ENCODE results near the gene LIN28A. TPM values are rescaled to one million over a fixed set of nuclear protein-coding genes. Genes with fewer than 3 reads are reported as not detected.
"Not testable (repeated sequence)": the region's sequence is repeated elsewhere in the genome, so short reads cannot be mapped to it uniquely, and the experiment has no call there.

The LIN28A gene
- total and polyA plus RNA-seq, 4 donors: not detected

DNA sequence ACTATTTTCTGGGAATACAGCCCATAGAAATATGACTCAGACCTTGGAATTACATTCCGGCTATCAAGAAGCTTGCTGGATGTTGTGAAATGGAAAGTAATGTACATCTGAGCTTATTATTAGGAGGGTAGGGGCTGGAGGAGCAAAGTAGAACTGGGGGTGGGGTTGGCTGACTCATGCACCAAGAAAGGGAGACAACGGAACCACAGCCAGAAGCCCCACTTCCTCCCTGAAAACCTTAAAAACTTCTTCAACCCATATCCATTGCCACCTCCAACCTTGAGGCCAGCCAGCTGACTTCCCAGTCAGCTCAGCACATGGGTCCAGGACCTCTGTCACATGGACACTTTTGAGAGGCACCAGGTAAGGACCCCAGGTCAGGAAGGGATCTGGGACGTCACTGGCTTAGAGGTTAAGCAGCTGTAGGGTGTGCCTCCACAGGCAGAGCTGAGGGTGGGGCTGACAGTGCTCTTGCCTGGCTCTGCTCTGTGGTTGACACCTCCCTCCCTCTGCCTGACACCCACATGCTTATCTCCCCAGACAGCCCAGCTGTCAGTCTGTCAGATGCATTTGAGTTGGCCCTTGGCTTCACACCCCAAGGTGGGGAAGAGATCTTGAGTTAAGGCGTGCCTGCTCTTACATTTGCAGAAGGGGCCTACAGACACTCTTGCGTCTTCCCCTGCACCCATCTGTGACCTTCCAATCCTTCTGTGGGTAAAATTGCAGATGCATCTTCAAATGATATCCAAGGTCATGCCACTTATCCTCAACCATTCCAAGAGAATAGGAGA, 32.3 kb upstream of the LIN28A start:
- no peaks in the 10 kb centered on the region for H3K9me3 ChIP-seq (ENCODE audit: control insufficient read depth, low read length)
- 27 to 36% methylated on average over 5 of the region's 5 CpGs for WGBS, 2 donors
- DNase-seq (no peak), ATAC-seq (ENCODE audit: low FRiP score) (peak; percentile 59)
- intact Hi-C loops (cut with DNase I): no loop called here
- no peaks in the 10 kb centered on the region for H3K27me3 ChIP-seq (ENCODE audit: control insufficient read depth in 1 of 2, insufficient read depth in 2 of 2, low read length in 1 of 2)
- H3K4me1 ChIP-seq (ENCODE audit: control insufficient read depth in 1 of 2, insufficient read depth in 2 of 2, low read length in 2 of 2): no peaks in the 10 kb centered on the region
- no peak overlapping the region for H3K4me3 ChIP-seq (ENCODE audit: low read length in 2 of 2)
- H3K36me3 ChIP-seq (ENCODE audit: control insufficient read depth in 1 of 2, insufficient read depth in 2 of 2, low read length in 1 of 2): no peaks in the 10 kb centered on the region
- H3K27ac ChIP-seq (ENCODE audit: low read depth in 1 of 2, low read length in 2 of 2): no peak overlapping the region

DNA sequence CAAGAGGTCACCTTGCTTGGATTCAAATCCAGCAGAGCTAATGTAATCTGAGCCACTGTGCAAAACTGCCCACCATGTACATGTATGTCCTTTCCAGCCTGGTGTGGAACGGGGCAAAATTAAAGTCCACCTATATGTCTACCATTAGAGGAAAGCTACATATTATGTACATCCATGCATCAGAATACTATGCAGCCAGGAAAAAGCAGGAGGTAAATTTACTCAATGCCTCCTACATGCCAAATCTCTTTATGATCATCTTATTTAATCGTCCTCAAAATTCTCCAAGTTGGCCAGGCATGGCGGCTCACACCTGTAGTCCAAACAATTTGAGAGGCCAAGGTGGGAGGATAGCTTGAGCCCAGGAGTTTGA, 31.8 kb upstream of the LIN28A start:
- DNase-seq (no peak), ATAC-seq (ENCODE audit: low FRiP score) (no peak)
- Histone ChIP-seq H3K4me3 (ENCODE audit: low read length in 2 of 2) (no peak overlapping the region), H3K9me3 (ENCODE audit: control insufficient read depth, low read length) (no peaks in the 10 kb centered on the region), H3K27ac (ENCODE audit: low read depth in 1 of 2, low read length in 2 of 2) (no peak overlapping the region), H3K36me3 (ENCODE audit: control insufficient read depth in 1 of 2, insufficient read depth in 2 of 2, low read length in 1 of 2) (no peaks in the 10 kb centered on the region), H3K4me1 (ENCODE audit: control insufficient read depth in 1 of 2, insufficient read depth in 2 of 2, low read length in 2 of 2) (no peaks in the 10 kb centered on the region), H3K27me3 (ENCODE audit: control insufficient read depth in 1 of 2, insufficient read depth in 2 of 2, low read length in 1 of 2) (no peaks in the 10 kb centered on the region)
- intact Hi-C loops (cut with DNase I): no loop called here
- WGBS, 2 donors: 91 to 97% methylated on average over 3 of the region's 3 CpGs

DNA sequence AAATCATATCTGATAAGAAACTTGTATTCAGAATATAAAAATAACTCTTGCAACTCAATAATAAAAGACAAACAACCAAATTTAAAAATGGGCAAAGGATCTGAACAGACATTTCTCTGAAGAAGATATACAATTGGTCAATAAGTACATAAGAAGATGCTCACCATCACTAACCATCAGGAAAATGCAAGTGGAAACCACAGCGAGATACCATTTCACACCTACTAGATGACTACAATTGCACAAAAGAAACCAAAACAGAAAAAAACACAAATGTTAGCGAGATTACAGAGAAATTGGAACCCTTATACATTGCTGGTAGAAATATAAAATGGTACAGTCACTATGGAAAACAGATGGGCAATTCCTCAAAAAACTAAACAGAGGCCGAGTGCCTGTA, 26.5 kb upstream of the LIN28A start:
- no peaks in the 10 kb centered on the region for H3K27me3 ChIP-seq (ENCODE audit: control insufficient read depth in 1 of 2, insufficient read depth in 2 of 2, low read length in 1 of 2)
- intact Hi-C loops (cut with DNase I): no loop called here
- H3K4me1 ChIP-seq (ENCODE audit: control insufficient read depth in 1 of 2, insufficient read depth in 2 of 2, low read length in 2 of 2): no peaks in the 10 kb centered on the region
- no peaks in the 10 kb centered on the region for H3K36me3 ChIP-seq (ENCODE audit: control insufficient read depth in 1 of 2, insufficient read depth in 2 of 2, low read length in 1 of 2)
- no peak overlapping the region for H3K27ac ChIP-seq (ENCODE audit: low read depth in 1 of 2, low read length in 2 of 2)
- H3K9me3 ChIP-seq (ENCODE audit: control insufficient read depth, low read length): no peaks in the 10 kb centered on the region
- no peak for ATAC-seq (ENCODE audit: low FRiP score)
- no peak overlapping the region for H3K4me3 ChIP-seq (ENCODE audit: low read length in 2 of 2)
- WGBS, 2 donors: 80 to 81% methylated on average over 3 of the region's 3 CpGs
- DNase-seq: no peak

DNA sequence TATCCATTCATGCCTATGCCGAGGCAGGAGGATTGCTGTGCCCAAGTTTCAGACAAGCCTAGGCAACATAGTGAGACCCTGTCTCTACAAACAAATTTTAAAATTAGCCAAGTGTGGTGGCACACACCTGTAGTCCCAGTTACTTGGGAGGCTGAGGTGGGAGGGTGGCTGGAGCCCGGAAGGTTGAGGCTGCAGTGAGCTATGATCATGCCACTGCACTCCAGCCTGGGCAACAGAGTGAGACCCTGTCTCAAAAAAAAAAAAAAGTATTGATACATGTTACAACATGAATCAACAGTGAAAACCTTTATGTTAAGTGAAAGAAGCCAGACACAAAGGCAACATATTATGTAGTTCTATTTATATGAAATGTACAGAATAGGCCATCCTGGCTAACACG, 25.6 kb upstream of the LIN28A start:
- H3K27ac ChIP-seq (ENCODE audit: low read depth in 1 of 2, low read length in 2 of 2): not testable (repeated sequence)
- 73 to 88% methylated on average over 3 of the region's 3 CpGs for WGBS, 2 donors

DNA sequence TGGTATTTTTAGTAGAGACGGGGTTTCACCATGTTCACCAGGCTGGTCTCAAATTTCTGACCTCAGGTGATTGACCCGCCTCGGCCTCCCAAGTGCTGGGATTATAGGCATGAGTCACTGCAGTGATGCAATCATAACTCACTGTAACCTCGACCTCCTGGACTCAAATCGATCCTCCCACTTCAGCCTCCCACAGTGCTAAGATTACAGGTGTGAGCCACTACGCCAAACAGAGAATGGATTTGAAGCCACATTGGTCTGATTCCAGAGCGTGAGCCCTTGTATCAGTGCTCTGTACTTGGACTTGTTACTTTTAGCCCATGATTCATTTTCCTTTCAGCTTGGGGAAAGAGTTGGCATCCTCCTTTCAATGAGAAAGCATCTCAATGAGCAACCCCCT, 23.2 kb upstream of the LIN28A start:
- ATAC-seq (ENCODE audit: low FRiP score) (no peak), DNase-seq (no peak)
- WGBS, 2 donors: 79 to 80% methylated on average over 7 of the region's 7 CpGs
- no peaks in the 10 kb centered on the region for H3K36me3 ChIP-seq (ENCODE audit: control insufficient read depth in 1 of 2, insufficient read depth in 2 of 2, low read length in 1 of 2)
- H3K4me3 ChIP-seq (ENCODE audit: low read length in 2 of 2): no peak overlapping the region
- H3K9me3 ChIP-seq (ENCODE audit: control insufficient read depth, low read length): no peaks in the 10 kb centered on the region
- H3K4me1 ChIP-seq (ENCODE audit: control insufficient read depth in 1 of 2, insufficient read depth in 2 of 2, low read length in 2 of 2): no peaks in the 10 kb centered on the region
- H3K27me3 ChIP-seq (ENCODE audit: control insufficient read depth in 1 of 2, insufficient read depth in 2 of 2, low read length in 1 of 2): no peaks in the 10 kb centered on the region
- H3K27ac ChIP-seq (ENCODE audit: low read depth in 1 of 2, low read length in 2 of 2): no peak overlapping the region
- intact Hi-C loops (cut with DNase I): no loop called here

More for the DNA sequence above, 25.6 kb upstream of the LIN28A start:
- intact Hi-C loops (cut with DNase I); H3K9me3 ChIP-seq (ENCODE audit: control insufficient read depth, low read length); H3K4me1 ChIP-seq (ENCODE audit: control insufficient read depth in 1 of 2, insufficient read depth in 2 of 2, low read length in 2 of 2); ATAC-seq (ENCODE audit: low FRiP score); H3K36me3 ChIP-seq (ENCODE audit: control insufficient read depth in 1 of 2, insufficient read depth in 2 of 2, low read length in 1 of 2); DNase-seq; H3K27me3 ChIP-seq (ENCODE audit: control insufficient read depth in 1 of 2, insufficient read depth in 2 of 2, low read length in 1 of 2); H3K4me3 ChIP-seq (ENCODE audit: low read length in 2 of 2): not testable (repeated sequence)

DNA sequence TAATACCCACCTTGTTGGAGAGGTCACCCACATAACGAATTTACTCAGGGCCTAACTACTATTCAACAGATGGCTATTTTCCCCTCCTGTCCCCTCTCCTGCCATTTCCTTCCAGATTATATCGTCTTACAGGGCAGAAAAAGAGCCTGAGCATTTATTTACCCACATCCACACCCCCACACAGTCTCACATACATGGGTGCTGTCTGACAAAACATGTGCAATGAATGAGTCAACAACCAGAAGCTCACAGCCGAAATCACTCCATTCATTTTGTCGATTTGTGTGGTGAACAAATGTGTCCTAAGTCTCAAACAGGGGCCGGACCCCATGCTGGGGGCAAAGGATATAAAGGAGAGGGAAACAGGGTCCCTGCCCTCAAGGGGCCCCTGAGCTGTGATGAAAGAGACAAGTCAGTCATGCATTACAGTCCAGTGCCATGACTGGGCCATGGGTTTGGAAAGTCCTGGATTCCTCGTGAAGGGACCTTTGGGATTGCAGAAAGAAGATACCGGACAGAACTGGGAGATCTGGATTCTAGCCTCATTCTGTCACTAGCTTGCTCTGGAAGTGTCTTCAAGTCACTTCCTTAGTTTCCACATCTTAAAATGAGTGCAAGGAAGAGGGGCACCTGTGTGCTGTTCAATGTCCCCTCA, 21.7 kb upstream of the LIN28A start:
- no peak for ATAC-seq (ENCODE audit: low FRiP score)
- H3K36me3 ChIP-seq (ENCODE audit: control insufficient read depth in 1 of 2, insufficient read depth in 2 of 2, low read length in 1 of 2): no peaks in the 10 kb centered on the region
- H3K9me3 ChIP-seq (ENCODE audit: control insufficient read depth, low read length): no peaks in the 10 kb centered on the region
- intact Hi-C loops (cut with DNase I): no loop called here
- no peak for DNase-seq
- H3K4me1 ChIP-seq (ENCODE audit: control insufficient read depth in 1 of 2, insufficient read depth in 2 of 2, low read length in 2 of 2): no peaks in the 10 kb centered on the region
- WGBS, 2 donors: 67 to 74% methylated on average over 7 of the region's 7 CpGs
- H3K27me3 ChIP-seq (ENCODE audit: control insufficient read depth in 1 of 2, insufficient read depth in 2 of 2, low read length in 1 of 2): no peaks in the 10 kb centered on the region
- H3K4me3 ChIP-seq (ENCODE audit: low read length in 2 of 2): no peak overlapping the region
- no peak overlapping the region for H3K27ac ChIP-seq (ENCODE audit: low read depth in 1 of 2, low read length in 2 of 2)

DNA sequence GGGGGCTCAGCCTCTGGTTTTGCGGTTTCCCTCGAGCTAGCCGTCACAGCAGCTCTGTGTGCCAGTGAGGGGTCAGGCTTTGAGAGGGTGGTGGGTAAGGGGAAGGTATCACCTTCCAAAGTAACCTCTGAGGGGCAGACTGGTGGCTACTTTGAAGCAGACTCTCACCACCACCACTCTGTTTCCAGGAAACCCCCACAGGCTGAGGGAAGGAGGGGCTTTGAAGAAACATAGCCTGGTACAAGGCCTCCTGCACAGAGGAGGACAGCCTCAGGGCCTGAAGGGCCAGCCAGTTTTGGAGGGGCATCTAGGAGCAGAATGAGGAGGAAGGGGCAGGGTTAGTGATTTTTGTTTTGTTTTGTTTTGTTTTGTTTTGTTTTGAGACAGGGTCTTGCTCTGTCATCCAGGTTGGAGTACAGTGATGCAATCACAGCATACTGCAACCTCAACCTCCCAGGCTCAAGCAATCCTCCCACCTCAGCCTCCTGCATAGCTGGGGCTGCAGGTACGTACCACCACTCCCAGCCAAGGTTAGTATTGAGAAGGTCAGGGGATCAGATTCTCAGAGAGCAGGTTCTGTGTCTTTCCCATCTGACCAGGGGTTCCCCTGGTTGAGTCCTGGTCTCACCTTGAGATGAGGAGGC, 20.9 kb upstream of the LIN28A start:
- Histone ChIP-seq H3K4me1 (ENCODE audit: control insufficient read depth in 1 of 2, insufficient read depth in 2 of 2, low read length in 2 of 2) (no peaks in the 10 kb centered on the region), H3K27ac (ENCODE audit: low read depth in 1 of 2, low read length in 2 of 2) (no peak overlapping the region), H3K27me3 (ENCODE audit: control insufficient read depth in 1 of 2, insufficient read depth in 2 of 2, low read length in 1 of 2) (no peaks in the 10 kb centered on the region), H3K4me3 (ENCODE audit: low read length in 2 of 2) (no peak overlapping the region), H3K9me3 (ENCODE audit: control insufficient read depth, low read length) (no peaks in the 10 kb centered on the region), H3K36me3 (ENCODE audit: control insufficient read depth in 1 of 2, insufficient read depth in 2 of 2, low read length in 1 of 2) (no peaks in the 10 kb centered on the region)
- intact Hi-C loops (cut with DNase I): no loop called here
- 57 to 69% methylated on average over 4 of the region's 4 CpGs for WGBS, 2 donors
- DNase-seq: no peak
- no peak for ATAC-seq (ENCODE audit: low FRiP score)

DNA sequence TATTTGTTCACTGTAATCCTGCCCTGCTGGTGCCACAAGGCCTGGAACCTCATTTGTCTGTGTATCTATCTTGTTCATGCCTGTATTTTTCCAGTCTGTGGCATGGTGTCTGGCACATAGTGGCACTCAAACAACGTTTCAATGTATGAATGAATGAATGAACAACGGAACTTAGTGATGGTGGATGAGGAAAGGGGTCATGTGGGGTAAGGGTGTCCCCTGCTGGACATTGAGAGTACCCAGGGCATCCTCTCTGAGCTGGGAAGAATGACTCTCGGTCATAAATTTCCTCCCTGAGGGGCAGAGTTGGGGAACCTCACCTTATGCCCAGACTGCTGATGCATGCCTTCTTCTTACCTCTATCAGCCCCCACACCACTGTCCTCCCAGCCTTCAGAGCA, 19.2 kb upstream of the LIN28A start:
- H3K27me3 ChIP-seq (ENCODE audit: control insufficient read depth in 1 of 2, insufficient read depth in 2 of 2, low read length in 1 of 2): no peaks in the 10 kb centered on the region
- DNase-seq: no peak

DNA sequence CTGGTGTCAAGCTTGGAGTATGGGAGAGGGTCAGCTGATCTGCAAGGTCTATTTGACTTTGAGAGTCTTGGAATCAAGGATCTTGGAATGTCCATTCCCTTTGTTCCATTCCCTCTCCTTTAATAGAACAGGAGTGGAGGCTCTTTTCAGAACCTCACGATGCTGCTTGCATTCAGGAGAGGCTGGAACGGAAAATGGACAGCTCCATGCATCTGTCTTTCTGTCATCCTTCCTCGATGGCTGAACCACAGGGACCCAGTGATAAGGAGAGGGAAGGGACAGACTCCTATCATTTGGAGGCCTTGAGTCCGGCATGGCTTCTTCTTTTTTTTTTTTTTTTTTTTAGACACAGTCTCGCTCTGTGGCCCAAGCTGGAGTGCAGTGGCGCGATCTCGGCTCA, 14.9 kb upstream of the LIN28A start:
- H3K4me1 ChIP-seq (ENCODE audit: control insufficient read depth in 1 of 2, insufficient read depth in 2 of 2, low read length in 2 of 2): no peaks in the 10 kb centered on the region
- no peak overlapping the region for H3K27ac ChIP-seq (ENCODE audit: low read depth in 1 of 2, low read length in 2 of 2)
- ATAC-seq (ENCODE audit: low FRiP score) (no peak), DNase-seq (no peak)
- 75 to 81% methylated on average over 7 to 8 of the region's 8 CpGs for WGBS, 2 donors
- H3K4me3 ChIP-seq (ENCODE audit: low read length in 2 of 2): no peak overlapping the region
- H3K27me3 ChIP-seq (ENCODE audit: control insufficient read depth in 1 of 2, insufficient read depth in 2 of 2, low read length in 1 of 2): no peaks in the 10 kb centered on the region
- no peaks in the 10 kb centered on the region for H3K9me3 ChIP-seq (ENCODE audit: control insufficient read depth, low read length)
- no peaks in the 10 kb centered on the region for H3K36me3 ChIP-seq (ENCODE audit: control insufficient read depth in 1 of 2, insufficient read depth in 2 of 2, low read length in 1 of 2)
- intact Hi-C loops (cut with DNase I): no loop called here

More for the DNA sequence above, 19.2 kb upstream of the LIN28A start:
- Histone ChIP-seq H3K9me3 (ENCODE audit: control insufficient read depth, low read length) (no peaks in the 10 kb centered on the region), H3K27ac (ENCODE audit: low read depth in 1 of 2, low read length in 2 of 2) (no peak overlapping the region), H3K36me3 (ENCODE audit: control insufficient read depth in 1 of 2, insufficient read depth in 2 of 2, low read length in 1 of 2) (no peaks in the 10 kb centered on the region), H3K4me3 (ENCODE audit: low read length in 2 of 2) (no peak overlapping the region), H3K4me1 (ENCODE audit: control insufficient read depth in 1 of 2, insufficient read depth in 2 of 2, low read length in 2 of 2) (no peaks in the 10 kb centered on the region)
- no peak for ATAC-seq (ENCODE audit: low FRiP score)
- intact Hi-C loops (cut with DNase I): no loop called here
- 6 to 9% methylated on average over 3 of the region's 3 CpGs for WGBS, 2 donors
